ENCODE measurements around the gene CD33. TPM values are rescaled to one million over a fixed set of nuclear protein-coding genes. Genes with fewer than 3 reads are reported as not detected.

Gene CD33
- total and polyA plus RNA-seq, 9 of the 15 experiments (the other 6 are each of a cell fraction or from before 2014, with no cell fraction given), result 36.1 to 88.6 (median 49.6) TPM

GRCh38 chr19:51224163-51224641 lies 678 bp upstream of the CD33 start (continued):
- no peak for TF ChIP-seq SNAPC5 (CRISPR knock-in tag; IDR thresholded peaks at IDR 0.05)
- TF ChIP-seq FOXJ3 (CRISPR knock-in tag; IDR thresholded peaks at IDR 0.05), result no peak
- TF ChIP-seq ARID4B (CRISPR knock-in tag; IDR thresholded peaks at IDR 0.05), result no peak
- TF ChIP-seq TAF9B (IDR thresholded peaks at IDR 0.05; ENCODE audit: partially characterized antibody), result no peak
- TF ChIP-seq MCM2 (IDR thresholded peaks at IDR 0.05; ENCODE audit: low read depth), result no peak
- TF ChIP-seq SPI1 (IDR thresholded peaks at IDR 0.05; ENCODE audit: borderline replicate concordance, low read depth, low read length), result no peak
- TF ChIP-seq AFF4 (CRISPR knock-in tag; IDR thresholded peaks at IDR 0.05), result no peak
- no peak for TF ChIP-seq SMARCB1 (IDR thresholded peaks at IDR 0.05; ENCODE audit: insufficient read length, low read depth)
- no peak for TF ChIP-seq GATAD2A (IDR thresholded peaks at IDR 0.05)
- no peak for TF ChIP-seq MLLT1 (IDR thresholded peaks at IDR 0.05)
- TF ChIP-seq FOXA1 (IDR thresholded peaks at IDR 0.05; ENCODE audit: borderline replicate concordance), result no peak
